Measurements from ENCODE around the gene DPH6.

DPH6 gene

DNA sequence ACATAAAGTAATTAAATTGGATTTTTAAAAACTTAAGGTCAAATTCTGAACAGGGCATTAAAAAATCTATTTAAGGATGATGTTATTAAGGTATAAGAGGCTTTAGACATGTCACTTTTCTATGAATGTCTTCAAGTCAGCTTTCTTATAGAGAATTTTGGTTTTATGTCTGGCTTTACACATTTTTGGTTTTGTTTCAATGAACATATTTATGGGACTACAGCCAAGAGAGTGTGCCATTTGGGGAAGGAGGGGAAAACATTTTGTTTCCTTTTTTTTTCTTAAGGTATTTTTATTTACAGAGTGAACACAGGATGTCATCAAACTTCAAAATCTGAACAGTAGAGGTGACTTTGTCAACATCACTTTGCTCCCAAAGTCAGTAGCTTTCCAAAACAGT, 222.8 kb downstream of the DPH6 start:
- DNase-seq = no peak

DNA sequence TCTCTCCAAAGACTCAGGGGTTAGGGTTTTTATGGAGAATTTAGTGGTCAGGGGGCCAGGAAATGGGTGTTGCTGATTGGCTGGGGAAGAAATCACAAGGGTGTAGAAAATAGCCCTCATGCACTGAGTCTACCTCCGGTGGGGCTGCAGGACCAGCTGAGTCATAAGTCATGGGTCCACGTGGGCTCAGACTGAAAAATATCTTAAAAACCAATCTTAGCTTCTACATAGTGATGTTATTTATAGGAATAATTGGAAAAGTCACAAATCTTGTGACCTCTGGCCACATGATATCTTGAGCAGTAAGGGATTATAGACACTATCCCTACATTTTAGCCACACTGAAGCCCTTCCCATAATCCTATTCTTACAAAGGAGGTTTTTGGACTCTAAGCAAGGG, 224.0 kb downstream of the DPH6 start:
- DNase-seq = no peak

- DNase-seq = no peak
These were observed 225.1 kb downstream of the DPH6 start for GRCh38 chr15:35320911-35321310.
